Measurements from ENCODE around the gene SPESP1. TPM values are rescaled to one million over a fixed set of nuclear protein-coding genes. Genes with fewer than 3 reads are reported as not detected.
"Not testable (repeated sequence)": the region's sequence is repeated elsewhere in the genome, so short reads cannot be mapped to it uniquely, and the experiment has no call there.

The SPESP1 gene
- total RNA-seq, 1 experiment from 2014 or later = not detected

- TF ChIP-seq SIN3A (IDR thresholded peaks at IDR 0.05; ENCODE audit: borderline replicate concordance, insufficient read depth, low read depth, low read length) = no peak
- no TSS peak for BruUV-seq (replicated peaks)
- POLR2A ChIA-PET = no interaction called here
- Histone ChIP-seq H3K27ac (ENCODE audit: low read length) (no peak overlapping the region), H3K4me3 (ENCODE audit: low read depth in 2 of 2, low read length in 2 of 2) (no peak overlapping the region), H3K9me3 (ENCODE audit: control insufficient read depth, insufficient read depth, low read depth, low read length) (no peaks in the 10 kb centered on the region), H3K27me3 (ENCODE audit: control insufficient read depth, insufficient read depth, low read length) (peaks cover 14% of the 10 kb centered on the region; the same call in 1 of the 2 replicates), H3K36me3 (ENCODE audit: control insufficient read depth, insufficient read depth, low read length) (no peaks in the 10 kb centered on the region), H3K4me1 (ENCODE audit: control insufficient read depth, insufficient read depth, low read length) (no peaks in the 10 kb centered on the region)
- DNase-seq (ENCODE audit: low read depth, low spot score) (no peak), ATAC-seq (no peak)
- in situ Hi-C loops (cut with HindIII; ENCODE audit: low pct_unique_long_range_greater_than_20kb, low sequenced_read_pairs) = no loop called here
- CTCF ChIA-PET = no interaction called here
- intact Hi-C loops (cut with micrococcal nuclease; ENCODE audit: unreplicated experiment) = no loop called here
Measured at GRCh38 chr15:68958597-68958996, 28.3 kb downstream of the SPESP1 start.

DNA sequence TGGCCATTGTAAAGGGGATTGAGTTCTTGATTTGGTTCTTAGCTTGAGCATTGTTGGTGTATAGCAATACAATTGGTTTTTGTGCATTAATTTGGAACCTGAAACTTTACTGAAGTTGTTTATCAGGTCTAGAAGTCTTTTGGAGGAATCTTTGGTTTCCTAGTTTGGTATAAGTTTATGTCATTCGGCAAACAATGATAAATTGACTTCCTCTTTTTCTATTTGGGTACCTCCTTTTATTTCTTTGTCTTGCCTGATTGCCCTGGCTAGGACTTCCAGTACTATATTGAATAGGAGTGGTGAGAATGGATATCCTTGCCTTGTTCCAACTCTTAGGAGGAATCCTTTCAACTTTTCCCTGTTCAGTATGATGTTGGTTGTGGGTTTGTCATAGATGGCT lies 32.1 kb downstream of the SPESP1 start:
- no TSS peak for BruUV-seq (replicated peaks)
- in situ Hi-C loops (cut with HindIII; ENCODE audit: low pct_unique_long_range_greater_than_20kb, low sequenced_read_pairs) (no loop called here), intact Hi-C loops (cut with micrococcal nuclease; ENCODE audit: unreplicated experiment) (no loop called here)
- ChIA-PET POLR2A (no interaction called here), CTCF (no interaction called here)
- DNase-seq (ENCODE audit: low read depth, low spot score) (no peak), ATAC-seq (no peak)
- Histone ChIP-seq H3K27ac (ENCODE audit: low read length) (no peak overlapping the region), H3K4me3 (ENCODE audit: low read depth in 2 of 2, low read length in 2 of 2) (no peak overlapping the region), H3K4me1 (ENCODE audit: control insufficient read depth, insufficient read depth, low read length) (no peaks in the 10 kb centered on the region), H3K9me3 (ENCODE audit: control insufficient read depth, insufficient read depth, low read depth, low read length) (no peaks in the 10 kb centered on the region), H3K27me3 (ENCODE audit: control insufficient read depth, insufficient read depth, low read length) (peaks cover 5% of the 10 kb centered on the region; the same call in 1 of the 2 replicates), H3K36me3 (ENCODE audit: control insufficient read depth, insufficient read depth, low read length) (no peaks in the 10 kb centered on the region)
- TF ChIP-seq TCF7L2 (IDR thresholded peaks at IDR 0.05; ENCODE audit: low read depth, low read length) = no peak
- TF ChIP-seq SIN3A (IDR thresholded peaks at IDR 0.05; ENCODE audit: borderline replicate concordance, insufficient read depth, low read depth, low read length) = no peak
- no peak for TF ChIP-seq POLR2AphosphoS5 (IDR thresholded peaks at IDR 0.05; ENCODE audit: low read depth, low read length)
- TF ChIP-seq, protein P1, sequence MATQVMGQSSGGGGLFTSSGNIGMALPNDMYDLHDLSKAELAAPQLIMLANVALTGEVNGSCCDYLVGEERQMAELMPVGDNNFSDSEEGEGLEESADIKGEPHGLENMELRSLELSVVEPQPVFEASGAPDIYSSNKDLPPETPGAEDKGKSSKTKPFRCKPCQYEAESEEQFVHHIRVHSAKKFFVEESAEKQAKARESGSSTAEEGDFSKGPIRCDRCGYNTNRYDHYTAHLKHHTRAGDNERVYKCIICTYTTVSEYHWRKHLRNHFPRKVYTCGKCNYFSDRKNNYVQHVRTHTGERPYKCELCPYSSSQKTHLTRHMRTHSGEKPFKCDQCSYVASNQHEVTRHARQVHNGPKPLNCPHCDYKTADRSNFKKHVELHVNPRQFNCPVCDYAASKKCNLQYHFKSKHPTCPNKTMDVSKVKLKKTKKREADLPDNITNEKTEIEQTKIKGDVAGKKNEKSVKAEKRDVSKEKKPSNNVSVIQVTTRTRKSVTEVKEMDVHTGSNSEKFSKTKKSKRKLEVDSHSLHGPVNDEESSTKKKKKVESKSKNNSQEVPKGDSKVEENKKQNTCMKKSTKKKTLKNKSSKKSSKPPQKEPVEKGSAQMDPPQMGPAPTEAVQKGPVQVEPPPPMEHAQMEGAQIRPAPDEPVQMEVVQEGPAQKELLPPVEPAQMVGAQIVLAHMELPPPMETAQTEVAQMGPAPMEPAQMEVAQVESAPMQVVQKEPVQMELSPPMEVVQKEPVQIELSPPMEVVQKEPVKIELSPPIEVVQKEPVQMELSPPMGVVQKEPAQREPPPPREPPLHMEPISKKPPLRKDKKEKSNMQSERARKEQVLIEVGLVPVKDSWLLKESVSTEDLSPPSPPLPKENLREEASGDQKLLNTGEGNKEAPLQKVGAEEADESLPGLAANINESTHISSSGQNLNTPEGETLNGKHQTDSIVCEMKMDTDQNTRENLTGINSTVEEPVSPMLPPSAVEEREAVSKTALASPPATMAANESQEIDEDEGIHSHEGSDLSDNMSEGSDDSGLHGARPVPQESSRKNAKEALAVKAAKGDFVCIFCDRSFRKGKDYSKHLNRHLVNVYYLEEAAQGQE (IDR thresholded peaks at IDR 0.05; ENCODE audit: insufficient read depth in 1 of 2, low read depth in 2 of 2, low read length in 1 of 2) = no peak
- TF ChIP-seq, protein P2, sequence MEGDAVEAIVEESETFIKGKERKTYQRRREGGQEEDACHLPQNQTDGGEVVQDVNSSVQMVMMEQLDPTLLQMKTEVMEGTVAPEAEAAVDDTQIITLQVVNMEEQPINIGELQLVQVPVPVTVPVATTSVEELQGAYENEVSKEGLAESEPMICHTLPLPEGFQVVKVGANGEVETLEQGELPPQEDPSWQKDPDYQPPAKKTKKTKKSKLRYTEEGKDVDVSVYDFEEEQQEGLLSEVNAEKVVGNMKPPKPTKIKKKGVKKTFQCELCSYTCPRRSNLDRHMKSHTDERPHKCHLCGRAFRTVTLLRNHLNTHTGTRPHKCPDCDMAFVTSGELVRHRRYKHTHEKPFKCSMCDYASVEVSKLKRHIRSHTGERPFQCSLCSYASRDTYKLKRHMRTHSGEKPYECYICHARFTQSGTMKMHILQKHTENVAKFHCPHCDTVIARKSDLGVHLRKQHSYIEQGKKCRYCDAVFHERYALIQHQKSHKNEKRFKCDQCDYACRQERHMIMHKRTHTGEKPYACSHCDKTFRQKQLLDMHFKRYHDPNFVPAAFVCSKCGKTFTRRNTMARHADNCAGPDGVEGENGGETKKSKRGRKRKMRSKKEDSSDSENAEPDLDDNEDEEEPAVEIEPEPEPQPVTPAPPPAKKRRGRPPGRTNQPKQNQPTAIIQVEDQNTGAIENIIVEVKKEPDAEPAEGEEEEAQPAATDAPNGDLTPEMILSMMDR (IDR thresholded peaks at IDR 0.05) = no peak

DNA sequence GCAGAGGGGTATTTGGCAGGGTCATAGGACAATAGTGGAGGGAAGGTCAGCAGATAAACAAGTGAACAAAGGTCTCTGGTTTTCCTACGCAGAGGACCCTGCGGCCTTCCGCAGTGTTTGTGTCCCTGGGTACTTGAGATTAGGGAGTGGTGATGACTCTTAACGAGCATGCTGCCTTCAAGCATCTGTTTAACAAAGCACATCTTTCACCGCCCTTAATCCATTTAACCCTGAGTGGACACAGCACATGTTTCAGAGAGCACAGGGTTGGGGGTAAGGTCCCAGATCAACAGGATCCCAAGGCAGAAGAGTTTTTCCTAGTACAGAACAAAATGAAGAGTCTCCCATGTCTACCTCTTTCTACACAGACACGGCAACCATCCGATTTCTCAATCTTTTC lies 33.4 kb downstream of the SPESP1 start:
- H3K36me3 ChIP-seq (ENCODE audit: control insufficient read depth, insufficient read depth, low read length); intact Hi-C loops (cut with micrococcal nuclease; ENCODE audit: unreplicated experiment); in situ Hi-C loops (cut with HindIII; ENCODE audit: low pct_unique_long_range_greater_than_20kb, low sequenced_read_pairs); ATAC-seq; DNase-seq (ENCODE audit: low read depth, low spot score); BruUV-seq (replicated peaks); H3K27ac ChIP-seq (ENCODE audit: low read length); H3K9me3 ChIP-seq (ENCODE audit: control insufficient read depth, insufficient read depth, low read depth, low read length); H3K4me3 ChIP-seq (ENCODE audit: low read depth in 2 of 2, low read length in 2 of 2); H3K4me1 ChIP-seq (ENCODE audit: control insufficient read depth, insufficient read depth, low read length); POLR2A ChIA-PET; H3K27me3 ChIP-seq (ENCODE audit: control insufficient read depth, insufficient read depth, low read length): not testable (repeated sequence)
- CTCF ChIA-PET = interaction anchor here (0.7 kb wide), 1 partner anchor 332 kb away, joined by 3 read pairs; no protein-coding TSS in a partner anchor
